Measurements from ENCODE around the gene RNF39. TPM values are rescaled to one million over a fixed set of nuclear protein-coding genes. Genes with fewer than 3 reads are reported as not detected.

The RNF39 gene, protein sequence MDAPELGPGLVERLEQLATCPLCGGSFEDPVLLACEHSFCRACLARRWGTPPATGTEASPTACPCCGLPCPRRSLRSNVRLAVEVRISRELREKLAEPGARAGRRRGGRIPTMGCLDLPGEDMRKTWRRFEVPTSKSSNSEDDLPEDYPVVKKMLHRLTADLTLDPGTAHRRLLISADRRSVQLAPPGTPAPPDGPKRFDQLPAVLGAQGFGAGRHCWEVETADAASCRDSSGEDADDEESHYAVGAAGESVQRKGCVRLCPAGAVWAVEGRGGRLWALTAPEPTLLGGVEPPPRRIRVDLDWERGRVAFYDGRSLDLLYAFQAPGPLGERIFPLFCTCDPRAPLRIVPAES
- total RNA-seq (not detected in 2 replicates), polyA plus RNA-seq (not detected in 2 replicates), polyA minus RNA-seq (not detected in 2 replicates), Bru-seq, nascent RNA (not detected), BruChase-seq, experiment 1, labeled RNA remaining after a 6-hour chase (not detected), BruChase-seq, experiment 2, labeled RNA remaining after a 2-hour chase (not detected)
- polyA plus RNA-seq (2011; cell fraction: cytosol; rRNA removed), result not detected in 2 replicates
- polyA plus RNA-seq (2011; cell fraction: nucleus; rRNA removed), result not detected in 2 replicates
- polyA plus RNA-seq (2012), result 0.36 and 0.48 TPM in 2 replicates
- not detected for polyA minus RNA-seq (2011; cell fraction: cytosol; rRNA and poly(A)+ RNA removed)
- polyA minus RNA-seq (2011; cell fraction: nucleus; rRNA and poly(A)+ RNA removed), result not detected in 2 replicates
- long read RNA-seq, result 0 reads

DNA sequence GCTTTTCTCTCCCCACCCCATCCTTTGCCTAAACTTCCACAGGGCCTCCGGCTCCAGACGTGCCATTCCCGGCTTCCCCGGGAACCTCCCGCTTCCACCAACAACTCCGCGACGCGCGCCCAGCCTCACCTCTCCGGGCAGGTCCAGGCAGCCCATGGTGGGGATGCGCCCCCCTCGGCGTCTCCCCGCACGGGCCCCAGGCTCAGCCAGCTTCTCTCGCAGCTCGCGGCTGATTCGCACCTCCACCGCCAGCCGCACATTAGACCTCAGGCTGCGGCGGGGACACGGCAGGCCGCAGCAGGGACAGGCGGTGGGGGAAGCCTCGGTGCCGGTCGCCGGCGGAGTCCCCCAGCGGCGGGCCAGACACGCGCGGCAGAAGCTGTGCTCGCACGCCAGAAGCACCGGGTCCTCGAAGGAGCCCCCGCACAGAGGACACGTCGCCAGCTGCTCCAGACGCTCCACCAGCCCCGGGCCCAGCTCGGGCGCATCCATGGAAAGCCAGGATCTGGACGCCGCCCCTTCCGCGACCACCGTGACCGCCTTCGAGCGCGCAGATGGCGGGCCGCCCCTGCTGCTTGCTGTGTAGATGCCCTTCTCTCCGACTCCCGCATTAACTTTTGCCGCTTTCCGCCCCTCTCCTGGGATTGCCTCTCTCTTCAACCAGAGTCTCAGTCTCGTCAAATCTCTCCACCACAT is at the start of gene RNF39:
Gene RNF39, minus strand, starts transcription at position 676 of the 696 bp plus-strand sequence. Its CDS starts 184 bp downstream, at position 492.
- Histone ChIP-seq H3K27ac (ENCODE audit: insufficient read depth, low read depth, low read length) (no peak within 1 kb of the TSS), H2AFZ (ENCODE audit: low read depth, low read length) (no peak within 1 kb of the TSS), H4K20me1 (replicated peaks; ENCODE audit: control insufficient read depth, extremely low read depth, insufficient read depth, low read length) (no peaks in the 10 kb centered on the region), H3K27me3 (ENCODE audit: control insufficient read depth in 2 of 2, insufficient read depth in 2 of 2, low read length in 2 of 2) (peaks cover 83 to 99% of the 10 kb centered on the region in 2 experiments), H3K9me1 (replicated peaks; ENCODE audit: control insufficient read depth, extremely low read depth, insufficient read depth, low read length) (no peaks in the 10 kb centered on the region), H3K4me3 (replicated peaks in 1 of 3; ENCODE audit: insufficient read depth in 1 of 3, low read depth in 1 of 3, low read length in 3 of 3) (no peak within 1 kb of the TSS), H3K36me3 (ENCODE audit: control insufficient read depth in 2 of 2, extremely low read depth in 1 of 2, insufficient read depth in 2 of 2, low read length in 2 of 2) (no peaks in the 10 kb centered on the region), H3K4me1 (ENCODE audit: control insufficient read depth, extremely low read depth, insufficient read depth, low read length) (peaks cover 3% of the 10 kb centered on the region), H3K9ac (replicated peaks; ENCODE audit: extremely low read depth, insufficient read depth, low read length) (no peak within 1 kb of the TSS), H3K4me2 (ENCODE audit: insufficient read depth, low read length) (no peak within 1 kb of the TSS), H3K9me3 (replicated peaks; ENCODE audit: control insufficient read depth, insufficient read depth, low read length) (no peaks in the 10 kb centered on the region), H3K79me2 (ENCODE audit: control insufficient read depth, insufficient read depth, low read length) (no peaks in the 10 kb centered on the region)
- CTCF ChIA-PET, result interaction anchor here (1.3 to 2.0 kb wide), 2 partner anchors 14 to 27 kb away, joined by 5 to 6 read pairs; partner anchors contain the start of gene POLR1H
- POLR2A ChIA-PET, result no interaction called here
- intact Hi-C loops (cut with micrococcal nuclease), result no loop called here
- BruUV-seq (replicated peaks), result no TSS peak
- FAIRE-seq, result no peak
- TF ChIP-seq JUN (IDR thresholded peaks at IDR 0.05; ENCODE audit: borderline replicate concordance, insufficient read depth, insufficient read length, low read depth) (no peak), FOS (IDR thresholded peaks at IDR 0.05; ENCODE audit: borderline replicate concordance, insufficient read depth, low read length) (no peak), EZH2 (IDR thresholded peaks at IDR 0.05; ENCODE audit: borderline replicate concordance, low read depth, low read length, severe bottlenecking) (peak; percentile 96)
- TF ChIP-seq, protein P1, sequence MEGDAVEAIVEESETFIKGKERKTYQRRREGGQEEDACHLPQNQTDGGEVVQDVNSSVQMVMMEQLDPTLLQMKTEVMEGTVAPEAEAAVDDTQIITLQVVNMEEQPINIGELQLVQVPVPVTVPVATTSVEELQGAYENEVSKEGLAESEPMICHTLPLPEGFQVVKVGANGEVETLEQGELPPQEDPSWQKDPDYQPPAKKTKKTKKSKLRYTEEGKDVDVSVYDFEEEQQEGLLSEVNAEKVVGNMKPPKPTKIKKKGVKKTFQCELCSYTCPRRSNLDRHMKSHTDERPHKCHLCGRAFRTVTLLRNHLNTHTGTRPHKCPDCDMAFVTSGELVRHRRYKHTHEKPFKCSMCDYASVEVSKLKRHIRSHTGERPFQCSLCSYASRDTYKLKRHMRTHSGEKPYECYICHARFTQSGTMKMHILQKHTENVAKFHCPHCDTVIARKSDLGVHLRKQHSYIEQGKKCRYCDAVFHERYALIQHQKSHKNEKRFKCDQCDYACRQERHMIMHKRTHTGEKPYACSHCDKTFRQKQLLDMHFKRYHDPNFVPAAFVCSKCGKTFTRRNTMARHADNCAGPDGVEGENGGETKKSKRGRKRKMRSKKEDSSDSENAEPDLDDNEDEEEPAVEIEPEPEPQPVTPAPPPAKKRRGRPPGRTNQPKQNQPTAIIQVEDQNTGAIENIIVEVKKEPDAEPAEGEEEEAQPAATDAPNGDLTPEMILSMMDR (IDR thresholded peaks at IDR 0.05; ENCODE audit: extremely low read depth in 1 of 2, insufficient read depth in 1 of 2, low read depth in 1 of 2, low read length in 2 of 2), result no peak
- DNase-seq (ENCODE audit: low read depth, low spot score), result no peak
- dilution Hi-C loops (cut with MboI; ENCODE audit: extremely low pct_ligation_motif_present, low sequenced_read_pairs), result no loop called here
